ENCODE data around the gene TRANK1.
"Not testable (repeated sequence)": the region's sequence is repeated elsewhere in the genome, so short reads cannot be mapped to it uniquely, and the experiment has no call there.

TRANK1 gene

GRCh38 chr3:36911990-36912804, 32.7 kb downstream of the TRANK1 start:
- DNase-seq = no peak

- no peak for DNase-seq
Observed at GRCh38 chr3:36909666-36910065, 35.2 kb downstream of the TRANK1 start.

- no peak for DNase-seq
Observed at GRCh38 chr3:36909181-36909580, 35.7 kb downstream of the TRANK1 start.

GRCh38 chr3:36908647-36909180, 36.1 kb downstream of the TRANK1 start:
- DNase-seq = no peak

GRCh38 chr3:36907911-36908646, 36.8 kb downstream of the TRANK1 start:
- no peak for DNase-seq

GRCh38 chr3:36906504-36907149, 38.2 kb downstream of the TRANK1 start:
- DNase-seq = no peak

GRCh38 chr3:36905545-36905944, 39.3 kb downstream of the TRANK1 start:
- DNase-seq = no peak

GRCh38 chr3:36904641-36905040, 40.2 kb downstream of the TRANK1 start:
- DNase-seq = no peak

- not testable (repeated sequence) for DNase-seq
Observed at GRCh38 chr3:36904065-36904464, 40.8 kb downstream of the TRANK1 start.

GRCh38 chr3:36903119-36903882, 41.6 kb downstream of the TRANK1 start:
- no peak for DNase-seq

- no peak for DNase-seq
Observed at GRCh38 chr3:36901588-36901987, 43.3 kb downstream of the TRANK1 start.

- DNase-seq = no peak
Observed at GRCh38 chr3:36900474-36901443, 44.1 kb downstream of the TRANK1 start.

GRCh38 chr3:36895496-36896409, 49.1 kb downstream of the TRANK1 start:
- DNase-seq = no peak

- no peak for DNase-seq
Observed at GRCh38 chr3:36894914-36895313, 49.9 kb downstream of the TRANK1 start.

- DNase-seq = no peak
Observed at GRCh38 chr3:36893826-36894225, 51.0 kb downstream of the TRANK1 start.

GRCh38 chr3:36893137-36893557, 51.7 kb downstream of the TRANK1 start:
- no peak for DNase-seq

GRCh38 chr3:36892457-36893136, 52.3 kb downstream of the TRANK1 start:
- no peak for DNase-seq

GRCh38 chr3:36891701-36892160, 53.1 kb downstream of the TRANK1 start:
- DNase-seq = no peak

- DNase-seq = not testable (repeated sequence)
Observed at GRCh38 chr3:36891097-36891496, 53.8 kb downstream of the TRANK1 start.

GRCh38 chr3:36890261-36890660, 54.6 kb downstream of the TRANK1 start:
- DNase-seq = no peak
